ENCODE data around the gene RFNG.

DNA sequence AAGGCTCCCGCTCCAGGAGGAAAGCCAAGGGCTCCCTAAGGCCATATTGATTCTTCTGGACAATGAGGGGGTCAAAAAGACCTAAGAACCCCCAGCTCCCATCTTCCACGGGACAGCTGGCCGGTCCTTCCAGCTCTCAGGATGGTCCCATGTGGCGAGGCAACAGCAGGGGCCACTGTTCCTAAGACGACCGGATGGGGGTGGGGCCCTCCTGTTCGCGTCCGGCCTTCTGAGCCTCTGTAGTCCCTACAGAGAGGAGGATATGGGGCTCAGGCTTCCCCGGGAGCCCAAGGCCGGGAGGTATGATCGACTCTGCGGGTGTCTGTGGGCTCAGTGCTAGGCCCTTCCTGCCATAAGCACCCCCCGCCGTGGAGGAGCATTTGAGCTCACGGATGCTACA, 8.1 kb downstream of the RFNG start:
- TF ChIP-seq CTCF (IDR thresholded peaks at IDR 0.05) (no peak), POLR2A (IDR thresholded peaks at IDR 0.05) (no peak)
